HG03103 (cell line): Measurements from ENCODE around the gene PIGP.
A peak's percentile ranks its signal among the peaks of the same experiment; 100 is the strongest.
"Not testable (repeated sequence)": the region's sequence is repeated elsewhere in the genome, so short reads cannot be mapped to it uniquely, and the experiment has no call there.

Experiments used
- ATAC-seq: cut with Tn5 transposase; IDR thresholded peaks from one replicate; pipeline ENCODE4 v1.9.1; 2021; ENCODE audit warnings: low read depth; ENCODE audit not compliant: unreplicated experiment

The PIGP gene

GRCh38 chr21:37076087-37076850 is 3.4 kb upstream of the PIGP start:
- no peak for ATAC-seq

- no peak for ATAC-seq
Measured at GRCh38 chr21:37075214-37075770, 2.4 kb upstream of the PIGP start.

- ATAC-seq = no peak
Measured at GRCh38 chr21:37074546-37074945, 1.7 kb upstream of the PIGP start.

DNA sequence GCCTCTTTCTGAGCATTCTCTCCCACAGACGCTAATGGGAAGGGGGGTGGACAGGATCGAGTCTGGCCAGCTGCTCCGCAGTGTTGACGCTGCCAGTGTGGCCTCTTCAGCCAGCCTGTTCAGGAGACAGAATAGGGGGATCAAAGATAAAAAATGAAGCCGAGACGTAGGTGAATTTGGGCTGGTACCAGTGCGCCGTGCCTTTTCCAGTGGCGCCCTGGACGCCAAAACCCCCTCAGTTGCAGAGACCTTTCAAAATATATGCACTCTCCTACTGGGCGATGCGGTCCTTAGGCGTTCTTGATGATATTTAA is 1.3 kb upstream of the PIGP start:
- ATAC-seq = no peak

- peak; percentile 24 for ATAC-seq
Measured at GRCh38 chr21:37073417-37074196, 736 bp upstream of the PIGP start.

GRCh38 chr21:37072274-37072987 is 440 bp downstream of the PIGP start:
- ATAC-seq = peak; percentile 36

GRCh38 chr21:37071561-37072273 is 1.2 kb downstream of the PIGP start:
- no peak for ATAC-seq

- no peak for ATAC-seq
Measured at GRCh38 chr21:37065561-37066177, 7.2 kb downstream of the PIGP start.

GRCh38 chr21:37064841-37065240 is 8.0 kb downstream of the PIGP start:
- ATAC-seq = no peak

DNA sequence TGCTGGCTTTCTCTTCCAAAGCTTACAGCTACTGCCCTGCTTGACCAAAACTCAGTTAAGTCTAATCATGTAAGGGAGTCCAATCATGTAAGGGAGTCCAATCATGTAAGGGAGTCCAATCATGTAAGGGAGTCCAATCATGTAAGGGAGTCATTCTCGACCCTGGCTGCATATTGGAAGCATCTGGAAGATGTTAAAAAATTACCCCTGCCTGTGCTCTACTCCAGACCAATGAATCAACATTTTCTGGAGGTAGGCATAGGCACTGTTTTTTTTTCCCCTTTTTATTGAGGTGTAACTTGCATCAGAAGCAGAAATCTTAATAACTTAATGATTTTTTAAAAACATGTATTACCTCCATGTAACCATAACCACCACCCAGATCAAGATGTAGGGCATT is 9.4 kb downstream of the PIGP start:
- ATAC-seq = no peak

- ATAC-seq = no peak
Measured at GRCh38 chr21:37062593-37062935, 10.3 kb downstream of the PIGP start.

DNA sequence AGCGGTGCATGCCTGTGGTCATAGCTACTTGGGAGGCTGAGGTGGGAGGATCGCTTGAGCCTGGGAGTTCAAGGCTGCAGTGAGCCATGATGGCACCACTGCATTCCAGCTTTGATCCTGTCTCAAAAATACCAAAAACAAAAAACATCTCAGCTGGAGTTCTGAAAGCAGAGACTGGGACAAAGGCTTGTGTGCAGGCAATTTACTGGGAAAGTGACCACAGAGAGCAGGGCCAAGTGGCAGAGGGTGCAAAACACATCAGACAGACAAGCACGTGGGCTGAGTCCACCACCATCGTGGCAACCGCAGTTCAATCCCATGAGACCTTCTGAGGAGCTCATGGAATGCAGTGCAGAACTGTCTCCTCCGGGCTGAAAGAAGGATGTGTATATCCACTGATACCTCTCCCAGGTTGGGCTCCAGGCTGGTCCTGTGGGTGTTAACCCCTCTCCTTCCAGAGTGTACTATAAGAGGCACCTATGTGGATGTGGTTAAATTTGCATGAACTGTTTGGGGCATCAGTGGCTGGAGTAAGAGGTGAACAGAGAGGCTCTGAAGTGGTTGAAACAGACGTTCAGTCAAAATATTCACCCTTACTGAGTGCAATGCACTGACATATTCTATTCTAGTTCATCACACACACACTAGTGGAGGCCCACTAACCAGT is 10.8 kb downstream of the PIGP start:
- ATAC-seq = no peak

DNA sequence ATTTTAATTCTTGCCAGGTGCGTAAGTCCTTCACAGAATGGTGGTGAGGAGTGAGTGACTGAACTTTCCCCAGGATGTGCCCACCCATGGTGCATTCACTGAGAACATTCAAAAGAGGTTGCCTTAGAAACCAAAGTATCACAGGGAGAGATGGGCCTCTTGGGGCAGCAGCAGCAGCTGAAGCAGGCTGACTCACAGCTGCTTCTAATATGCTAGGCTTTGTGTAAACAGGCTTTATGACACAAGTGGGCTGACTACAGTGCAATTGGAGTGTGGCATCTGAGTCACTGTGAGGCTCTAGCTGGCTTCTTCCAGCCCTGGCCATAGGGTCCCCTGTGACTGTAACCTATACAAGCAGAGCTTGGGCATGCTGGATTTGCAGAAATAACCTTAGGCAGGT is 12.6 kb downstream of the PIGP start:
- no peak for ATAC-seq

- no peak for ATAC-seq
Measured at GRCh38 chr21:37059181-37059580, 13.7 kb downstream of the PIGP start.

GRCh38 chr21:37058261-37058660 is 14.6 kb downstream of the PIGP start:
- no peak for ATAC-seq

GRCh38 chr21:37057614-37058013 is 15.3 kb downstream of the PIGP start:
- no peak for ATAC-seq

DNA sequence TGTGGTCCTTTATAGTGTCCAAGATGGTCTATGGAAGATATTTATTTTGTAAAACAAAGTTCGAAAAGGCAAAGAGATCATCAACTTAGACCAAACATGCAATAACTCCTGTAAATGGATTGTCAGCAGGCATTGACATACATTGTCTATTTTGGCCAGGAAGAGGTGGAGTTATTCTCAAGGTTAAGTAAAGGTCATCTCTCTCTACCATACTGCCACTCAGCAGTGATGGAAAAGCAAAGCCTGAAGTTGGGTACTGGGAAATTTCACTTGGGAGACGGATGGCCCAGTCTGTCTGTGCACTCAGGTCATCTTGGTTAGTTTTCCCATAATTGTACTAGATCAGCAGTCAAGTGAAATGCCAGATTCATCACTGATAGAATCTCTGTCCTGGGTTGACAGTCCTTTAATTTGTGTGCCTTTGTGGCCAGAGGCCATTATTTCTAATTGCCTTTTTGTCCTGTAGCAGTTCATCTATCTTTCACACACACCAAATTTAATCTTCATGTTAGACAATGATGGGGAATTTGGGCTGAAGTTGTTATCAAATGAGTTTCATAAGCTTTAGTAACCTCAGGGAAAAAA is 17.5 kb downstream of the PIGP start:
- no peak for ATAC-seq

DNA sequence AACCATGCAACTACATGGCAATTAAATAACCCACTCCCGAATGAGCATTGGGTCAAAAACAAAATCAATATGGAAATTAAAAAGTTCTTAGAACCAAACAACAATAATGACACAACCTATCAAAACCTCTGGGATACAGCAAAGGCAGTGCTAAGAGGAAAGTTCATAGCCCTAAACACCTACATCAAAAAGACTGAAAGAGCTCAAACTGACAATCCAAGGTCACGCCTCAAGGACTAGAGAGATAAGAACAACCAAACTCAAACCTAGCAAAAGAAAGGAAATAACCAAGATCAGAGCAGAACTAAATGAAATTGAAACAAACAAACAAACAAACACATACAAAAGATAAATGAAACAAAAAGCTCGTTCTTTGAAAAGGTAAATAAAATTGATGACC is 23.1 kb downstream of the PIGP start:
- not testable (repeated sequence) for ATAC-seq

DNA sequence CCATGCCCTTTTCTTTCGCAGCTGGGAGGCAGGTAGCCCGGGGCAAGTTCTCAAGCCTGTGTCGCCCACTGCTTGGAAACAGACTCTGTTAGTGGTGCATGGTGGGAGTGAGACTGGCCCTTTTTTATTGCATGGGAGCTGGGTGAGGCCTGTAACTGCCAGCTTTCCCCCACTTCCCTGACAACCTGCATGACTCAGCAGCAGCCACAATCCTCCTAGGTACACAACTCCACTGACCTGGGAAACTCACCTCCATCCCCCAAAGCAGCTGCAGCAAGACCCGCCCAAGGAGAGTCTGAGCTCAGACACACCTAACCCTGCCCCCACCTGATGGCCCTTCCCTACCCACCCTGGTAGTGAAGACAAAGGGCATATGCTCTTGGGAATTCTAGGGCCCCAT is 25.8 kb downstream of the PIGP start:
- ATAC-seq = no peak
